Epithelial cell of proximal tubule (primary cell): Measurements from ENCODE around the gene COL5A2. TPM values are rescaled to one million over a fixed set of nuclear protein-coding genes. Genes with fewer than 3 reads are reported as not detected.

ENCODE experiments used
- DNase-seq: peaks from one replicate; pipeline ENCODE4 v3.0.0-alpha.2; 2011; ENCODE audit warnings: low read depth
- H3K4me3 ChIP-seq: 2 replicates; pipeline ENCODE4 v1.5.1; 2011; ENCODE audit warnings: low read depth, mild to moderate bottlenecking, low read length
- total RNA-seq: library from RNA; depleted of rRNA; stranded (reverse); fragments of >200 nt; gene quantifications from 2 replicates; pipeline ENCODE4 v1.2.3, GENCODE V29; 2015
- TF ChIP-seq, protein P1 (sequence below): conservative IDR thresholded peaks from 2 replicates; pipeline ENCODE4 v1.5.1; 2012; ENCODE audit warnings: low read depth, mild to moderate bottlenecking, low read length

COL5A2 gene
- total RNA-seq, 1 donor from 2014 or later: 32.7 TPM

- DNase-seq: no peak
- TF ChIP-seq, protein P1, sequence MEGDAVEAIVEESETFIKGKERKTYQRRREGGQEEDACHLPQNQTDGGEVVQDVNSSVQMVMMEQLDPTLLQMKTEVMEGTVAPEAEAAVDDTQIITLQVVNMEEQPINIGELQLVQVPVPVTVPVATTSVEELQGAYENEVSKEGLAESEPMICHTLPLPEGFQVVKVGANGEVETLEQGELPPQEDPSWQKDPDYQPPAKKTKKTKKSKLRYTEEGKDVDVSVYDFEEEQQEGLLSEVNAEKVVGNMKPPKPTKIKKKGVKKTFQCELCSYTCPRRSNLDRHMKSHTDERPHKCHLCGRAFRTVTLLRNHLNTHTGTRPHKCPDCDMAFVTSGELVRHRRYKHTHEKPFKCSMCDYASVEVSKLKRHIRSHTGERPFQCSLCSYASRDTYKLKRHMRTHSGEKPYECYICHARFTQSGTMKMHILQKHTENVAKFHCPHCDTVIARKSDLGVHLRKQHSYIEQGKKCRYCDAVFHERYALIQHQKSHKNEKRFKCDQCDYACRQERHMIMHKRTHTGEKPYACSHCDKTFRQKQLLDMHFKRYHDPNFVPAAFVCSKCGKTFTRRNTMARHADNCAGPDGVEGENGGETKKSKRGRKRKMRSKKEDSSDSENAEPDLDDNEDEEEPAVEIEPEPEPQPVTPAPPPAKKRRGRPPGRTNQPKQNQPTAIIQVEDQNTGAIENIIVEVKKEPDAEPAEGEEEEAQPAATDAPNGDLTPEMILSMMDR: no peak
- H3K4me3 ChIP-seq: no peak overlapping the region
Observed at GRCh38 chr2:189128970-189129369, 50.6 kb downstream of the COL5A2 start.

GRCh38 chr2:189127756-189128155 lies 51.8 kb downstream of the COL5A2 start:
- TF ChIP-seq, protein P1: no peak
- DNase-seq: no peak
- no peak overlapping the region for H3K4me3 ChIP-seq

DNA sequence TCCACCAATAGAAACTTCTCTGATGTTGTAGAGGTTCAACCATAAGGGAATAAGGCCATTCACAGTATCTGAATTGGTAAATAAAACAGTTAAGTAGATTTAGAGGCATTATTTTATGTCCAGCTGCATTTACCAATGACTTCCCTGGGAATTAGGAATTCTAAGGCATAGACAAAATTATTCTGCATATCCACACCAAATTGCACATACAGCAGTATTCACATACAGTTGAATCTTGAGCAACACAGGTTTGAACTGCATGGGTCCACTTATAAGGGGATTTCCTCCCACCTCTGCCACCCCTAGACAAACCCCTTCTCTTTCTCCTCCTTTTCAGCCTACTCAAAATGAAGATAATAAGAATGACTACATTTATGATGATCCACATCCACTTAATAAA lies 54.4 kb downstream of the COL5A2 start:
- DNase-seq: no peak
- no peak overlapping the region for H3K4me3 ChIP-seq

DNA sequence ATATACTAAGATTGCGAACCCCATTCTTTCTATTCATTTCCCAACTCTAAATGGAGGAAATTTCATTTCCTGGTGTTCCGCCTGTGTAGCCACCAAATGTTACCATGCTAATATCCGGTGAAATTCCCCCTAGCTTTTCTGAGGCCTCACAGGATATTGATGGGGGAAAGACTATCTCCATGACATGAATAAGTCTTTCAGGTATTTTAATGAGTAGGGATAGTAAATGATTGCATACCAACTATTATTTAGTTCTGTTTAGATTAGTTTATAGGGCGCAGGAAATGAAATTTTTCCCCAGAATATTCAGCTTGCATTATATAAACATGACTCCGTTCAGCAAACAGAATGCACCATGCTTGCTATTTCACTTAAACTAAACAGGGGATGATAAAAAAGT lies 55.4 kb downstream of the COL5A2 start:
- TF ChIP-seq, protein P1: no peak

More for the DNA sequence above, 54.4 kb downstream of the COL5A2 start:
- TF ChIP-seq, protein P1: no peak

GRCh38 chr2:189118386-189118785 lies 61.2 kb downstream of the COL5A2 start:
- H3K4me3 ChIP-seq: no peak overlapping the region
- TF ChIP-seq, protein P1: no peak
- DNase-seq: no peak

More for the DNA sequence above, 55.4 kb downstream of the COL5A2 start:
- DNase-seq: no peak
- H3K4me3 ChIP-seq: no peak overlapping the region

DNA sequence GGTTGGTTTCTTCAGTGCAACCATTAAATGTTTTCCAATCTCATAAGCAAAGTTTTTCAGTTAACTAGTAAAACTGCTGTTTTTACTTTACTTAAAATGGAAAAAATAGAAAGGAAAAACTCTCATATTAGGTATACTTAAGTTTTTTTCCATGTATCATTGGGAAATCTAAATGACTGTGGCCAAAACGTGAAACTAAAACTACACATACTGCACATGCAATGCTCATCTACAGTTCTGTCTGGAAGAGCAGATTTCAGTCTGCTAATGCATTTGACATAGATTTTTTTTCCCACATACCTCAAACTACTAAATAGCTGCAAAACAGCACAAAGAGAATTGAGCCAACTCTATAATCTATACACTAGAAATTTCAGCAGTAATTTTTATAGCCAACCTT lies 62.6 kb downstream of the COL5A2 start:
- TF ChIP-seq, protein P1: no peak
- DNase-seq: no peak
- no peak overlapping the region for H3K4me3 ChIP-seq

DNA sequence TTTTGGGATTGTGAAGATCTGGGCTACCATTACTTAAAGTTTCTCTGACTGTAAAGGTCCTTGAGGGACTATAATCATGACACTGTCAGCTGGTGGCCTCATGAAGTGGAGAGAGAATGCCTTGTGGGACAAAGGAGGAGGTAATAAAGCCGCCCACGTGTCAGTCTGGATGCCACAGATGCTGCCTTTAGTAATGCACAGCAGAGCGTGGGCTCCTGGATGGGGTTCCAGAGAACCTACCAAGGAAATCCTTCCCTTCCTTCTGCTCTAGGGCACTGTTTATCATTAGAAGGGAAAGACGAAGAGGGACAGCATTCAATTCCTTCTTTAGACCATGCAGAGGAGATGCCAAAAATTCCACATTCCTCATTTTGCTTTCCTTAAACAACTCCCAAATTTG lies 63.5 kb downstream of the COL5A2 start:
- H3K4me3 ChIP-seq: no peak overlapping the region
- DNase-seq: no peak
- TF ChIP-seq, protein P1: no peak
